SU-DHL-6 (cell line): ENCODE data around the gene GPR107.

ENCODE experiments used
- H2AFZ ChIP-seq: fragments of 200-600 bp; sonication (generic); 2 replicates; pipeline ENCODE4 v1.6.1; 2014; ENCODE audit warnings: low read depth, mild to moderate bottlenecking, moderate library complexity, mixed read lengths, antibody characterized with exemption, low read length; ENCODE audit not compliant: severe bottlenecking
- H3F3A ChIP-seq: fragments of 200-600 bp; shearing (Covaris generic); 2 replicates; pipeline ENCODE4 v1.6.0; 2016; ENCODE audit warnings: antibody characterized with exemption, mild to moderate bottlenecking; ENCODE audit not compliant: insufficient read depth
- H3K27ac ChIP-seq: fragments of 200-600 bp; sonication (generic); 2 replicates; pipeline ENCODE4 v1.5.1; 2016; ENCODE audit warnings: low read depth, mild to moderate bottlenecking, low read length, moderate library complexity, mixed read lengths
- H3K27me3 ChIP-seq: fragments of 200-600 bp; sonication (generic), shearing (Covaris generic); 2 replicates; pipeline ENCODE4 v1.6.0; 2014; ENCODE audit warnings: mild to moderate bottlenecking, low read length
- H3K36me3 ChIP-seq: fragments of 200-600 bp; sonication (generic); 2 replicates; pipeline ENCODE4 v1.6.1; 2014; ENCODE audit warnings: mild to moderate bottlenecking, low read length, mixed read lengths
- H3K4me2 ChIP-seq: fragments of 300-600, 200-600 bp; shearing (Covaris generic), sonication (generic); 2 replicates; pipeline ENCODE4 v1.6.0; 2014; ENCODE audit warnings: low read length, low read depth, mild to moderate bottlenecking; ENCODE audit not compliant: poor library complexity, severe bottlenecking
- H3K4me3 ChIP-seq: fragments of 200-600 bp; sonication (generic); 2 replicates; pipeline ENCODE4 v1.5.1; 2014; ENCODE audit warnings: antibody characterized with exemption, low read length, mild to moderate bottlenecking, mixed read lengths; ENCODE audit not compliant: insufficient read depth, poor library complexity, severe bottlenecking
- H3K79me2 ChIP-seq: fragments of 200-600 bp; sonication (generic); 2 replicates; pipeline ENCODE4 v1.6.1; 2014; ENCODE audit warnings: mild to moderate bottlenecking, low read length, moderate library complexity; ENCODE audit not compliant: insufficient read depth
- H3K9ac ChIP-seq: fragments of 200-600 bp; sonication (generic); 2 replicates; pipeline ENCODE4 v1.7.0; 2014; ENCODE audit warnings: mild to moderate bottlenecking, low read length
- H3K9me2 ChIP-seq: fragments of 200-600 bp; sonication (generic); replicated peaks from 2 replicates; pipeline ENCODE4 v1.6.1; 2014; ENCODE audit warnings: low read length; ENCODE audit not compliant: insufficient read depth
- H3K9me3 ChIP-seq: fragments of 200-600 bp; sonication (generic); 2 replicates; pipeline ENCODE4 v1.6.1; 2014; ENCODE audit warnings: low read length, mixed read lengths; ENCODE audit not compliant: insufficient read depth
- H4K20me1 ChIP-seq: fragments of 200-600 bp; sonication (generic); 2 replicates; pipeline ENCODE4 v1.6.1; 2014; ENCODE audit warnings: low read depth, mild to moderate bottlenecking, antibody characterized with exemption, low read length, moderate library complexity, mixed read lengths
- CTCF ChIP-seq: fragments of 200-600 bp; sonication (generic); IDR thresholded peaks from one replicate; pipeline ENCODE4 v1.5.1; 2017; ENCODE audit warnings: antibody characterized with exemption, mild to moderate bottlenecking, low read length, moderate library complexity; ENCODE audit not compliant: insufficient read depth, poor library complexity, severe bottlenecking
- EZH2phosphoT487 ChIP-seq: fragments of 200-600 bp; sonication (generic), shearing (Covaris generic); conservative IDR thresholded peaks from 2 replicates; pipeline ENCODE4 v1.6.1; 2018; ENCODE audit warnings: mild to moderate bottlenecking, antibody characterized with exemption, low read length, moderate library complexity, mixed read lengths

GPR107 gene

GRCh38 chr9:130128251-130128650 lies 74.5 kb downstream of the GPR107 start:
- no peaks in the 10 kb centered on the region for H3K9me2 ChIP-seq
- TF ChIP-seq CTCF (no peak), EZH2phosphoT487 (no peak)
- H3K27ac ChIP-seq, result peak overlapping the region; percentile 88
- no peaks in the 10 kb centered on the region for H3K27me3 ChIP-seq
- H3K36me3 ChIP-seq, result no peaks in the 10 kb centered on the region
- no peaks in the 10 kb centered on the region for H4K20me1 ChIP-seq
- no peak overlapping the region for H3K4me3 ChIP-seq
- peaks cover 24% of the 10 kb centered on the region for H3F3A ChIP-seq
- peak overlapping the region; percentile 51 for H3K9ac ChIP-seq
- H3K4me2 ChIP-seq, result peak overlapping the region; percentile 51
- no peak overlapping the region for H2AFZ ChIP-seq
- no peaks in the 10 kb centered on the region for H3K79me2 ChIP-seq
- H3K9me3 ChIP-seq, result no peaks in the 10 kb centered on the region

GRCh38 chr9:130128733-130129431 lies 75.2 kb downstream of the GPR107 start:
- no peaks in the 10 kb centered on the region for H4K20me1 ChIP-seq
- TF ChIP-seq EZH2phosphoT487 (no peak), CTCF (no peak)
- H3K27ac ChIP-seq, result peak overlapping the region; percentile 88
- no peaks in the 10 kb centered on the region for H3K79me2 ChIP-seq
- H2AFZ ChIP-seq, result no peak overlapping the region
- peak overlapping the region; percentile 51 for H3K4me2 ChIP-seq
- H3K4me3 ChIP-seq, result no peak overlapping the region
- H3K9me2 ChIP-seq, result no peaks in the 10 kb centered on the region
- no peaks in the 10 kb centered on the region for H3K27me3 ChIP-seq
- H3F3A ChIP-seq, result peaks cover 19% of the 10 kb centered on the region
- no peaks in the 10 kb centered on the region for H3K9me3 ChIP-seq
- no peaks in the 10 kb centered on the region for H3K36me3 ChIP-seq
- H3K9ac ChIP-seq, result peak overlapping the region; percentile 51

- H3K27ac ChIP-seq, result peak overlapping the region; percentile 88
- no peak overlapping the region for H3K4me3 ChIP-seq
- H3K27me3 ChIP-seq, result no peaks in the 10 kb centered on the region
- peak overlapping the region; percentile 51; the same call in 1 of the 2 replicates for H3K9ac ChIP-seq
- TF ChIP-seq EZH2phosphoT487 (no peak), CTCF (no peak)
- no peaks in the 10 kb centered on the region for H3K79me2 ChIP-seq
- no peak overlapping the region for H2AFZ ChIP-seq
- H4K20me1 ChIP-seq, result no peaks in the 10 kb centered on the region
- H3K36me3 ChIP-seq, result no peaks in the 10 kb centered on the region
- peaks cover 19% of the 10 kb centered on the region for H3F3A ChIP-seq
- H3K9me2 ChIP-seq, result no peaks in the 10 kb centered on the region
- H3K9me3 ChIP-seq, result no peaks in the 10 kb centered on the region
- H3K4me2 ChIP-seq, result no peak overlapping the region
These were observed 75.8 kb downstream of the GPR107 start for GRCh38 chr9:130129432-130130061.
